HG03432 (cell line): ENCODE data around the gene FBLL1.
"Not testable (repeated sequence)": the region's sequence is repeated elsewhere in the genome, so short reads cannot be mapped to it uniquely, and the experiment has no call there.

Experiments used
- ATAC-seq: cut with Tn5 transposase; IDR thresholded peaks from one replicate; pipeline ENCODE4 v1.9.1; 2021; ENCODE audit warnings: mild to moderate bottlenecking, moderate library complexity; ENCODE audit not compliant: unreplicated experiment

FBLL1 gene

GRCh38 chr5:168550656-168551055 is 21.6 kb downstream of the FBLL1 start:
- ATAC-seq, result no peak

GRCh38 chr5:168552146-168552545 is 23.0 kb downstream of the FBLL1 start:
- no peak for ATAC-seq

- ATAC-seq, result no peak
Measured at GRCh38 chr5:168553377-168554130, 24.4 kb downstream of the FBLL1 start.

GRCh38 chr5:168557389-168557788 is 28.3 kb downstream of the FBLL1 start:
- no peak for ATAC-seq

- ATAC-seq, result no peak
Measured at GRCh38 chr5:168562279-168562678, 33.2 kb downstream of the FBLL1 start.

DNA sequence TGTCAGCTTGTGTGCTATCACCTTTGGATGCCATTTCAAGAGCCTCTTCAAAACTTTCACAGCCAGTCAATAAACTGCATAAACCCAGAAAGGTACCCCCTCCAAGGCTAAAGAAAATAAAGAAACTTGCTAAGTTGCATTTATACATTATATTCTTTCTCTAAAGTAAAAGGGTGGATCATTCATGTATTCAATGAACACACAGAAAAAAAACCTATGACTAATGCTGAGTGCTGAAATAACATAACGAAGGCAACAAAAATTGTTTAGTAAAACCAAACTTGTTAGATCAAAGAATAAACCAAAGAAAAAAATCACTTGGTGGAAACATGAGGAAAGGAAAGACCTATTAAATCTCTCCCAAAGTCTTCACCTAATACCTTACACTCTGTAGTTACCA is 34.9 kb downstream of the FBLL1 start:
- ATAC-seq, result no peak

DNA sequence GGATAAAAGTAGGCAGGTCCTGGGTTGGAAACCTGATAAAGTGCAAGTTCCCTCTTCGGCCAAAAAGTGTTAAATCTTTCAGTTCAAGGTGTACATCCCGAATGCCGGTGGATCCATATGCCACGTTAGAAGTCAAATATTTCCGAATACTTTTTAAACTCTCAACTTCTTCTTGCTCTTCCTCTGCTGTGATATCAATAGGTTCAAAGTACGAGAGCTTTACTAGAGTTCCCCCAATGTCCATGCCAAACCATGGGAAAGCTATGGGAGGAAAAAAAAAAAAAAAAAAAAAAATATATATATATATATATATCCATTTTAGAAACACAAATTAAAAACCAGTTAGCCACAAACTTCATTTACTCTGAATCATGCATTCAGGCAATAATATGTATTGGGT is 39.6 kb downstream of the FBLL1 start:
- no peak for ATAC-seq

- no peak for ATAC-seq
Measured at GRCh38 chr5:168570490-168571328, 41.6 kb downstream of the FBLL1 start.

DNA sequence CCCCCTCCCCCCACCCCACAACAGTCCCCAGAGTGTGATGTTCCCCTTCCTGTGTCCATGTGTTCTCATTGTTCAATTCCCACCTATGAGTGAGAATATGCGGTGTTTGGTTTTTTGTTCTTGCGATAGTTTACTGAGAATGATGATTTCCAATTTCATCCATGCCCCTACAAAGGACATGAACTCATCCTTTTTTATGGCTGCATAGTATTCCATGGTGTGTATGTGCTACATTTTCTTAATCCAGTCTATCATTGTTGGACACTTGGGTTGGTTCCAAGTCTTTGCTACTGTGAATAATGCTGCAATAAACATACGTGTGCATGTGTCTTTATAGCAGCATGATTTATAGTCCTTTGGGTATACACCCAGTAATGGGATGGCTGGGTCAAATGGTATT is 44.6 kb downstream of the FBLL1 start:
- not testable (repeated sequence) for ATAC-seq

DNA sequence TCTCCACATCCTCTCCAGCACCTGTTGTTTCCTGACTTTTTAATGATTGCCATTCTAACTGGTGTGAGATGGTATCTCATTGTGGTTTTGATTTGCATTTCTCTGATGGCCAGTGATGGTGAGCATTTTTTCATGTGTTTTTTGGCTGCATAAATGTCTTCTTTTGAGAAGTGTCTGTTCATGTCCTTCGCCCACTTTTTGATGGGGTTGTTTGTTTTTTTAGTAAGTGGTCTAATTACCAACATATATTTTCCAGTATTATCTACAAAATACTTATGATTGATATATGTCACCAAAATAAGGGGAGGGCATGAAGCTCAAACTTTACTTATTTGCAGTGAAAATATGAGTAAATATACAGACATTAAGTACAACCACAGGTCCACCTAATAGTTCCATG is 45.1 kb downstream of the FBLL1 start:
- ATAC-seq, result not testable (repeated sequence)

GRCh38 chr5:168575391-168576372 is 46.6 kb downstream of the FBLL1 start:
- ATAC-seq, result no peak

GRCh38 chr5:168578006-168578405 is 48.9 kb downstream of the FBLL1 start:
- no peak for ATAC-seq

GRCh38 chr5:168578538-168579487 is 49.7 kb downstream of the FBLL1 start, which contains the start of gene PANK3:
PANK3 (minus strand) TSS chr5:168579368; CDS start chr5:168579283, 85 bp downstream.
- ATAC-seq, result peak; percentile 68

DNA sequence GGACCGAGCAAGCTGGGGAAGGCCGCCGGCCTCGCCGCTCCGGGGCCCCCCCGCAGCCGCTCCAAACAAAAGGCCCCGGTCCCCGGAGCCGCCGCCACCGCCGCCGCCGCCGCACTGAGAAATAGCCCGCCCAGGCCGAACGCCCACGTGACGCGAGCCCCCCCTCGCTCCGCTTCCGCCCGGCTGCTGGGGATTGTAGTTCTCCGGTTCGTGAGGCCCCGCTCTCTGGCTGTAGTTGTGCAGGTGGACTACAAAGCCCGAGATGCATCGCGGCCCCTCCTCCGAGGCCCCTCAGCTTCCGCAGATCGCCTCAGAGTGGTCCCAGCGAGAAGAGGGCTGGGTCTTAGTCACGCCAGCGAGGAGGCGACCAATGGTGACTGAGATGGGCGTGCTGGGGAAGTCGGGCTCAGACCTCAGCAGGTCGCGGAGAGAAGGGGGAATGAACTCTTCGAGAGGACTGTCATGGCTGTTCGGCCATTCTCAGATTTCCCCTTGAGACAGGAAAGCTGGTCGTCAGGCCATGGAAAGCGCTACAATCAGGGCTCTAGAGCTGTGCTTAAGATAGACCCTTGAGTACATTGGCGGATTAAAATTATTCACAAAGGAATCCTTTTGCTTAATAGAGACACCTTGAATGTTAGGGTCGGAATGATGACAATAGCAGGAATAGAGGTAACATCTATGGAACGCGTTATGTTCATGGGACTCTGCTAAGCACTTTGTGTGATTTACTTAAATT is 50.6 kb downstream of the FBLL1 start:
- peak; percentile 95 for ATAC-seq

GRCh38 chr5:168580227-168580508 is 51.1 kb downstream of the FBLL1 start:
- no peak for ATAC-seq
